HS-5 (cell line): Measurements from ENCODE around the gene ADGRA1.

ENCODE experiments used
- DNase-seq: peaks from one replicate; pipeline ENCODE4 v3.0.0-alpha.2; 2012; ENCODE audit warnings: low read depth

Gene ADGRA1

DNA sequence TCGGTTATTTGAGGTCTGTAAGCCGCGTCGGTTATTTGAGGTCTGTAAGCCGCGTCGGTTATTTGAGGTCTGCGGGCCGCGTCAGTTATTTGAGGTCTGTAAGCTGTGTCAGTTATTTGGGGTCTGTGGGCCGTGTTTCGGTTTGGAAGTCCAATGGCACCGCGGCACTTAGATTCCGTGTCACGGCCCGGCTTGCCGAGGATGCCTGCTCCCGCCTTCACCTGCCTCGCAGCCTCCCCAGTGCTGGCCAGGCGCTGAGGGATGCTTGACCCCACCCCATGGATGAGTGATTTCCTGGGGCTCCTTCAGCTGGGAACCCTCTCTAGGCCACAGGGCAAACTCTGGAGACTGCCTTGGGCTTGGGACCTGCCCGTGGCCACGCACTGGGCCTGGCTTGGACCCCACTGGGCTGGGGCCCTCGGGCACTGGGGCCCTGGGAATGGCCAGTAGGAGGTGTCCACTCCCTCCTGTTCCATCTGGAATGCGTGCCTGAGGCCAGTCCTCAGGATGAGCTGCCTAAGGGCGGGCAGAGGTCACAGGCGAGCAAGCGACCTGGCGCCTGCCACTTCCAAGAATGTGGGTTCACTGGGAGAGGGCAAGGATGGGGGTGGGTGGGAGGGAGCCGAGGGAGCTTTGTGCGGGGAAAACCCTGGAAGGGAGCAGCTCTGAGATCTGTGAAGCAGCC, 25.6 kb downstream of the ADGRA1 start:
- no peak for DNase-seq

DNA sequence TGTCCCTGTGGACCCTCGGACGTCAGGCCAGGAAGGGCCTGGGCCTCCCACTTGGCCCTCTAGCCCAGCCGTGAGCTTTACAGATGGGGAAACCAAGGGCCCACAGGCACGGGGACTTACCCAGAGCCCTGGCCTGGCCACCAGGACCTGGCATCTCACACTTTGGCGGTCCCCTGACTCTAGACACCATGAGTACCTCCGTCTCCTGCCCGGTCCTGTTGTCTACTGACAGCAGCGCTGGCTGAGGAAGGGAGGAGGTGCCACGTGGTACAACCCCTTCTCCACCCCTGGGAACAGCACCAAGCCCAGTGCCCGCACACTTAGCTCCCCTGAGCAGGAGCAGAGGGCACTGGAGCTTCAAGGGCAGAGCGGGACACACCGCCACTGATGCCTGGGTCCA, 26.1 kb downstream of the ADGRA1 start:
- no peak for DNase-seq

- DNase-seq, result no peak
These were observed 26.5 kb downstream of the ADGRA1 start for GRCh38 chr10:133114251-133114650.

- no peak for DNase-seq
These were observed 27.2 kb downstream of the ADGRA1 start for GRCh38 chr10:133114726-133115452.

GRCh38 chr10:133115453-133115842, 27.7 kb downstream of the ADGRA1 start:
- no peak for DNase-seq

- DNase-seq, result no peak
These were observed 28.3 kb downstream of the ADGRA1 start for GRCh38 chr10:133115976-133116375.

DNA sequence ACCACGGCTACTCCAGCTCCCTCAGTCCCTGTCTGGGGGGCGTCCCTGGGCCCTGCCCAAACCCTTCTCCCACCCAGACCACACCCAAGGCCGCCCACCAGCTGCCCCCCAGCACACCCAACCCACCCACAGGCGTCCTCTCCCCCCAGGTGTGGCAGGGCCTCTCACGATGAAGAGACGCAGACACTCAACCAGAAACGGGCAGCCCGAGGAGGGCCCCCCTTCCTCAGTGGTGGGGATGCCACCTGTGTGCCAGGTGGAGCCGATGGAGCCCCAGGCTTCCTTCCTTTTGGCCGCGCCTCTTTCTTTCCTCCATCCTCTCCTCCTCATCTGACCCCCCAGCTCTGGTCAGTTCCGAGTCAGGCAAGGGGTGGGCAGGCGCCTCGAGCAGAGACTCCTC, 28.7 kb downstream of the ADGRA1 start:
- no peak for DNase-seq

DNA sequence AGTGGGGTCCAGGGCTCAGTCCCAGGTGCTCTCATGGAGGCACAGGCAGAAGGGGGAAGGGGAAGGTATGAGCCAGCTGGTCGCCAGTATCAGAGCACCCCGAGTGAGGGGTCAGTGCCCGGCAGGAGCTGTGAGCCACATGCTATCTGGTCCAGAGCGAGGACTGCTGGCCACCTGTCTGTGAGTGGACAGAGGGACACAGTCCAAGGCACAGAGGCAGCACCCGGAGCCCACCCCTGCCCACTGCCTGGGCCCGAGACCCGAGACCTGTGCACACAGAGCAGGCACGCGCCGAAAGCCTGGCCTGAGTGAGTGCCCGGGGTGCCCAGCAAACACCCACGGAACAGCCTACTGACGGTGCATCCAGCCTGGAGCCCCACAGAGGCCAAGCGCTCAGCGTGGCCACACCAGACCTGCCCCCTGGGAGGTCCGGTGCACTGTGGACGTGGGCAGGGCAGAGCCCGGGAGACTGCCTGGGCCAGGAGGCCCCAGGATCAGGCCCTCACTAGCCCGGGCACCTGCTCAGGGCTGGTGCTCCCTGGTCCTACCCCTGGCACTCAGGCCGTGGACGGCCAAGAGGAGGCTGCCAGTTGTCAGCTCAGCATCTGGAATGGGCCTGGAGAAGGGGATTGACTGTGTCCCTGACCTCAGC, 29.4 kb downstream of the ADGRA1 start:
- DNase-seq, result no peak

DNA sequence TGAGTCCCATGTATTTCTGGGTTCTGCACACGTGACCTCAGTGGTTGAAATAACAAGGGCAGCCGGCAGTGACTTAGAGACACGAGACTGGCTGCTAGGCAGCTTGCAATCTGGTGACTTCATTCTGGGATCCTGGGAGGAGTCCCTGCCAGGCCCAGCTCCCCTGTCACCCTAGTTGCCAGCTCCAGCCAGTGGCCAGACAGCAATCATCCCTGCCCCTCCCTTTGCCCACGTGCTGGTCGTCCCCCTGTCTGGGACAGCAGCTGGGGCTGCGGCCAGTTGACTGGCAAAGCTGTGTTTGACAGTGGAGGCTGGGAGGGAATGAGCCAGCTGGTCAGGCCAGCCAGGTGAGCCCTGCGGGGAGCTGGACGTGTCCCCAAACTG, 30.0 kb downstream of the ADGRA1 start:
- no peak for DNase-seq

DNA sequence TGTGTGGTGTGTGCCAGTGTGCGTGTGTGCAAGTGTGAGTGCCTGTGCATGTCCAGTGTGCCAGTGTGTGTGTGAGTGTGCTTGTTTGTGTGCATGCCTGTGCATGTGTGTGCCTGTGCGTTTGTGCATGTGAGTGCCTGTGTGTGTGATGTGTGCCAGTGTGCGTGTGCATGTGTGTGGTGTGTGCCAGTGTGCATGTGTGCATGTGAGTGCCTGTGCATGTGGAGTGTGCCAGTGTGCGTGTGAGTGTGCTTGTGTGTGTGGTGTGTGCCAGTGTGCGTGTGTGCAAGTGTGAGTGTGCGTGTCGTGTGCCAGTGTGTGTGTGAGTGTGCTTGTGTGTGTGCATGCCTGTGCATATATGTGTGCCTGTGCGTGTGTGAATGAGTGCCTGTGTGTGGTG, 33.8 kb downstream of the ADGRA1 start:
- DNase-seq, result no peak

DNA sequence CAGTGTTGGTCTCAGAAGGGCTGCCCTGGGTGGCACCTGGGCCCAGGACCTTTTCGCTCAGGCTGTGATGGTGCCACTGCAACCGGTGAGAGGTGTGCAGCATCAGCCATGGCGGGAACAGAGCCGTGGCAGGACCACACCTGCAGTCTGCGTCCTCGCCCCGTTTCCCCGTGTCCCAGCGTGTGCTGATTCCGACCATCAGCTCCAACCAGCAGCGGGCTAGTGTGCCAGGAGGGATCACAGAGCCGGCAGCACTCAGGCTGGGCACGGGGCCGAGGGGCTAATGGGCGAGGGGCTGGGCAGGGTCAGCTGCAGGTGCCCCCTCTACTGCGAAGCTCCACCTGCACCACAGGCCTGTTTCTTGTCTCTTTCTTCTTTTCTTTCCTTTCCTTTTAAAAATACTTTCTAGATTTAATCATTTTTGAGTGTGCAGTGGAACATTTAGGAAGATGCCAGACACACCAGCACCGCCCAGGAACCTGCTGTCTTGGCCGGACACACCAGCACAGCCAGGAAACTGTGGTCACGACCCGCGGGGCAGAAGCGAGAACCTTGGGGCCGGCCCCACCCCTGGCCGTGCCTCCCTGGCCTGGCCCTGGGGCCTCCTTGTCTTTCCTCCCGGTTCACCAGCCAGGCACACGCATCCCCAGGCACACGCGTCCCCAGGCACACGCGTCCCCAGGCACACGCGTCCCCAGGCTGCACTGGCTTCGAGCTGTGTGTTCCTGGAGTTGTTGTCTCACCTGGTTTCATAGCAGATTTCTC, 34.6 kb downstream of the ADGRA1 start:
- no peak for DNase-seq

DNA sequence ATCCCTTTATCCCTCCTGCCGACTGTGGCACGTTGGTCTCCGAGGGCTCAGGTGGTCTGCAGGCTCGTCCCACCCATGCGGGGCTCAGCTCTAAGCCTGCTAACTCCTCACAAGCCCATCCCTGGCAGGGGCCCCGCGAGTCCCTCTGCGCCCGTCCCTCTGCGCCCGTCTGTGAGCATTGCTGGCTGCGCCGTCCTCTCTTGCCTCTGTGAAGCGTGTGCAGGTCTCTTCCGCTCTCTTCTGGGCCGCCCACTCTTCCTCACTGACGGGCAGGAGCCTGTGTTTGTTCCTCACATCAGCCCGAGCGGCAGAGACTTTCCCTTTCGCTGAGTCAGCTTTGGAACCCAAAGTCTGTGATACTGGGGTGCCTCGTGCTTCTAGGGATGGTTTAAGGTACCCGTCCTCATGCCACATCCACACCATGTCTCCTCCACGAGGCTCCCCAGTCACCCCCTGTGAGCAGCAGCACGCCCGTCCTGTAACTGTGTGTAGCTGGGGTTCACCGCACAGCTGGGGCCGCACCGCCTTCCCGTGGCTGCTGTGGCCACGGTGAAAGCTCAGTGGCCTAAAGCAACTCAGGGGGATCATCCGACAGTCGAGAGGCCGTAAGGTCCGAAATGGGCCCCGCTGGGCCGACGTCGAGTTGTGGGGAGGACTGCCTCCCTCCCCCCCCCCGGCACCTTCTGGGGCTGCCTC, 35.5 kb downstream of the ADGRA1 start:
- DNase-seq, result no peak

DNA sequence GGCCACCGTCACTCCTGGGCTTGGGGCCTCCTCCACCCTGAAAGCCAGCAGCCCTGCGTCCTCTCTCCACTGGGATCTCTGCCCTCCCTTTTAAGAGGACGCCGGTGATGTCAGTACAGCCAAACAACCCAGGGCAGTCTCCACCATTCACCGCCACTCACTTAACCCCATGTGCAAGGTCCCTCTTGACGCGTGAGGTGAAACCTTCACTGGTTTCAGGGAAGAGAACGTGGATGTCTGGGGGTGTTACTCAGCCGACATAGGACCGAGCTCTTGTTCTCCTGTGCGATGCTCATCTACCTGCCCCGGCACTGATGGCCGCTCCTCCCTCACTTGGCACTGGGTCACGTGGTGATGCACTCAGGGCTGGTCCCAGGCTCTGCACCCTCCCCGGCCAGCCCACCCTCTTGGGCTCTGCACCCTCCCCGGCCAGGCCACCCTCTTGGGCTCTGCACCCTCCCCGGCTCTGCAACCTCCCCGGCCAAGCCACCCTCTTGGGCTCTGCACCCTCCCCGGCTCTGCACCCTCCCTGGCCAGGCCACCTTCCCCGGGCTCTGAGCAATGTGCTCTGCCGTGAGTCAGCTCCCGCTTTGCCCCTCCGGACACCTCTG, 36.1 kb downstream of the ADGRA1 start:
- no peak for DNase-seq

DNA sequence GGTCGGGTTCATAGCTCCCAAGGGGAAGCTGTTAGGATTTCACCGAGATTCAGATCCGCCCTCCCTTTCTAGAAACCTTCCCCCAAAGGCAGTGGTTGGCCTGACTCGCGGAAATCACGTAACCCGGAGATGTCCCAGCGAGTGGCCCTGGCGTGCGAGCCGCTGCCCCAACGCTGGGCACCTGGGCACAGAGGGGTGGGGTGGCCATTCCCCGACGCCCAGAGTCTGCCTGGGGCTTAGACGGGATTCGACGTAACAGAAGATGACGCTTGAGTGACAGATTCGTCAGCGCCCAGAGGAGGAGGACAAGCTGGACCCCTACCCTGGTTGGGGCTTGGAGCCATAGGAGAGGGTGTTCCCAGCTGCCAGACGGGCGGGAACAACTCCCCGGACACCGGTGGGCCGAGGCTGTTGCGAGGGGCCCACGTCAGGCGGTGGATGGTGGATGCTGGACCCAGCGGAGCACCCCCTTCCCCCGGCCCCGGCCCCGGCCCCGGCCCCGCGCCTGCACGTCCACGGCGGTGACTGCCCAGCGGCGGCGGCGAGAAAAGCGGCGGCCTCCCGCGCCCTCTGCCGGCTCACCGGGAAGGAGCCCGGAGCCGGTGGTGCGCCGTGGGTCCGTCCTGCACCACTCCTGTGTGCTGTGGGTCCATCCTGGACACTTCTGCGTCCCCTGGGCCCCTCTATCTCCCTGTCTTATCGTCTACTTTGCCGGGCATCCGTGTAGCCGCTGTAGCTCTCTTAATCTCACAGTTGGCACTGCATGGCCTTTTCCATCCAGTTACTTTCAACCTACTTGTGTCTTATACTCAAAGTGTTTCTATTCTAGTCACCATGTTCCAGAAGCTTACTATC, 36.9 kb downstream of the ADGRA1 start:
- no peak for DNase-seq

DNA sequence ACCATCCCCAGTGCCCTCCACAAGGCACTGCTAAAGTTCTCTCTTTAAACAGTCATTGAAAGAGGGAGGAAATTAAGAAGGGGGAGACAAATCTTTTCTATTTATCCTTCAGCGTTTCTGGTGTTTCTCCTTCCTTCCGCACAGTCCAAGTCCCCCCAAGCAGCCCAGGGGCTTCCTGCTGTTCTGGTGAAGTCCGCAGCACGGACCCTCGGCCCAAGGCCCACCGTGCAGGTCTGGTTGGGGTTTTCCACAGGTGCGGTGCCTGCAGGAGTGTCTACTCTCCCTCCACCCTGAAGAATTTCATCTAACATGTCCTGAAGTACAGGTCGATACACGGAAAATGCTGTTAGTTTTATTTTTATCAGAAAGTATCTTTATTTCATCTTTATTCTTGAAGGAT, 38.2 kb downstream of the ADGRA1 start:
- no peak for DNase-seq

DNA sequence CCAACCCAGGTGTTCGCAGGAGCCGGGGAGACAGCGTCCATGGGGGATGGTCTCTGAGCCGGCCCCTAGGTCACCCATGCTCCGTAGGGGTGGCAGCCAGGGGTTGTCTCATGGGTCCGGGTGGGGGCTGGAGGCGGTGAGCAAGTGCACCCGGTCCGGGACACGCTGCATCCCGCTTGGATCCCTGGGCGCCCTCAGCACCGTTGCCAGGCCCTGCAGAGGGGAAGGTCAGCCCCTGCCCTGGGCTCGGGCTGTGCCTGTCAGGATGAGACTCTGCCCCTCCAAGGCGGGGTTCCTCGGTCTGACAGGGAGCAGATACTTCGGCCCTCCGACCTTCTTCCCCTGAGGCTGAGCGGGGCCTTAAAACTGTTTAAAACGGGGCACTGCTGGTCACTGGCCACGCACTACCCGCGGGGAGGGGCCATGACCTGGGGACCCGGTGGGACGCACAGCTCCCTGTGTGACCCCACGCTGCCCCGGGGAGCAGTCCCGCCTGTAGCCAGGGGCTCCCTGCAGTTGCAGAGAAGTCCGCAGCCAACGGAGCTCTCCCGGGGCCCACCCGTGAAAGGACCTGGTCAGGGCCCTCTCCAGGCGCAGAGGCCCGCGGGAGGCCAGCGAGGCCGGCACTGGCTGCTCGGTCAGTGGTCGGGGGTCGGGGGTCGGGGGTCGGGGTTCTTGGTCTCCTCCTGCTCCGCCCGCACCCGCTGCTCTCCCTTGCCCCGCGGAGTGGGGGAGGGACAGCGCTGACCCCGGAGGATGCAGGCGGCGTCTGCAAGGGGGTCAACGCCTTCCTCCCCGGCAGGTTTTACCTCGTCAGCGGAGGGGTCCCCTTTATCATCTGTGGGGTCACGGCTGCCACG, 38.9 kb downstream of the ADGRA1 start:
- DNase-seq, result no peak

DNA sequence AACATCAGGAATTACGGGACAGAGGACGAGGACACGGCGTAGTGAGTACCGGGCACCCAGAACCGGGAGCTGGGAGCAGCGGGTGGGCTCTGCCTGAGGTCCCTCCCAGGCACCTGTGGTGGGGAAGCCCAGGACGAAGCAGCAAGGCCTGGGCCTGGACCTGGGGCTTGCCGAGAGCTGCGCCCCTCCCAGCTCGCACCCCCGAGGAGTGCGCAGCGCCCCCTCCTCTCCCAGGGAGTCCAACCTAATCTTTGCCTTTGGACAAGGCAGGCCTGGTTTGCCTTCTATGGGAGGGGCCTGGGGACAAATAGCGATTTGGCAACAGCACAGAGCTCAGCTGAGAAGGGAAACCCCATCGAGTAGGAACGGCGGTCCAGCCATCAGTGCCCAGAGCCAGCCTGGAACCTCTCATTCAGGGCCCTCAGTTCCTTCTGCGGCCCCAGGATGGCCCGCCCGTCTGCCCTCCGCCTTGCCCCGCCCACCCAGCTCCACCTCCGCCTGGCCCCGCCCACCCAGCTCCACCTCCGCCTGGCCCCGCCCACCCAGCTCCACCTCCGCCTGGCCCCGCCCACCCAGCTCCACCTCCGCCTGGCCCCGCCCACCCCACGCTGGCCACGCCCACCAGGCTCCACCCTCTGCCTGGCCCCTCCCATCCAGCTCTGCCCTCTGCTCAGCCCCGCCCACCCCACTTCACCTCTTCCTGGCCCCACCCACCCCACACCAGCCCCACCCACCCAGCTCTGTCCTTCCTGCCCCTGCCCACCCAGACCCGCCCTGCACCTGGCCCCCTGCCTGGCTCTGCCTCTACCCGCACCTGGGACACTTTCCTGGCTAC, 39.8 kb downstream of the ADGRA1 start:
- DNase-seq, result no peak

DNA sequence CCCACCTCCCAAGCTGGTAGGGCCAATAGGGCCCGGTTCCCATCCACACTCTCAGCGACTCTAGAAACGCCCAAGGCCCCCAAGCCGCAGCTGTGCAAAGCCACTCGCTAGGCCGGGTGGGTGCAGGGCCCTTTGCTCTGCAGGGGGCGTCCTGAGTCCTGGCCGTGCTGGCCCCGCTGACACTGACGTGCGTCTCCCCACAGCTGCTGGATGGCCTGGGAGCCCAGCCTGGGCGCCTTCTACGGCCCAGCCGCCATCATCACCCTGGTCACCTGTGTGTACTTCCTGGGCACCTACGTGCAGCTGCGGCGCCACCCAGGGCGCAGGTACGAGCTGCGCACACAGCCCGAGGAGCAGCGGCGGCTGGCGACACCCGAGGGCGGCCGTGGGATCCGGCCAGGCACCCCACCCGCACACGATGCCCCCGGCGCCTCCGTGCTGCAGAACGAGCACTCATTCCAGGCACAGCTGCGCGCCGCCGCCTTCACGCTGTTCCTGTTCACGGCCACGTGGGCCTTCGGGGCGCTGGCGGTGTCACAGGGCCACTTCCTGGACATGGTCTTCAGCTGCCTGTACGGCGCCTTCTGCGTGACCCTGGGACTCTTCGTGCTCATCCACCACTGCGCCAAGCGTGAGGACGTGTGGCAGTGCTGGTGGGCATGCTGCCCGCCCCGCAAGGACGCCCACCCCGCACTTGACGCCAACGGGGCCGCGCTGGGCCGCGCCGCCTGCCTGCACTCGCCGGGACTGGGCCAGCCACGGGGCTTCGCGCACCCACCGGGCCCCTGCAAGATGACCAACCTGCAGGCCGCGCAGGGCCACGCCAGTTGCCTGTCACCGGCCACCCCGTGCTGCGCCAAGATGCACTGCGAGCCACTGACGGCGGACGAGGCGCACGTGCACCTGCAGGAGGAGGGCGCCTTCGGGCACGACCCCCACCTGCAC, 40.7 kb downstream of the ADGRA1 start:
- DNase-seq, result no peak
